Epithelial cell of esophagus (primary cell): Measurements from ENCODE around the gene NFIL3.

Experiments
- DNase-seq: peaks from one replicate; pipeline ENCODE4 v3.0.0; 2010; ENCODE audit warnings: low read depth
- H3K4me3 ChIP-seq: 2 replicates; pipeline ENCODE4 v1.5.1; 2011; ENCODE audit warnings: mild to moderate bottlenecking, low read length, control low read depth
- CTCF ChIP-seq: IDR thresholded peaks from 2 replicates; pipeline ENCODE4 v1.5.1; 2011; ENCODE audit warnings: low read depth, mild to moderate bottlenecking, low read length, control low read depth, inconsistent platforms; ENCODE audit not compliant: insufficient read depth; ENCODE audit errors: missing control alignments

NFIL3 gene

GRCh38 chr9:91405343-91406077, 18.1 kb downstream of the NFIL3 start:
- no peak for TF ChIP-seq CTCF
- H3K4me3 ChIP-seq: no peak overlapping the region
- no peak for DNase-seq

GRCh38 chr9:91403665-91404543, 19.7 kb downstream of the NFIL3 start:
- H3K4me3 ChIP-seq: no peak overlapping the region
- DNase-seq: no peak
- TF ChIP-seq CTCF: no peak

GRCh38 chr9:91398926-91399325, 24.7 kb downstream of the NFIL3 start:
- TF ChIP-seq CTCF: no peak
- DNase-seq: no peak
- no peak overlapping the region for H3K4me3 ChIP-seq

GRCh38 chr9:91395553-91396471, 27.8 kb downstream of the NFIL3 start:
- H3K4me3 ChIP-seq: no peak overlapping the region
- peak; percentile 84 for DNase-seq
- no peak for TF ChIP-seq CTCF

- H3K4me3 ChIP-seq: no peak overlapping the region
- no peak for TF ChIP-seq CTCF
- peak; percentile 90 for DNase-seq
Measured at GRCh38 chr9:91395106-91395552, 28.5 kb downstream of the NFIL3 start.

GRCh38 chr9:91393826-91394225, 29.8 kb downstream of the NFIL3 start:
- no peak for TF ChIP-seq CTCF
- H3K4me3 ChIP-seq: no peak overlapping the region
- DNase-seq: no peak
